HG03439 (cell line): ENCODE results near the gene EXOC6B.

ENCODE experiments used
- ATAC-seq: cut with Tn5 transposase; IDR thresholded peaks from one replicate; pipeline ENCODE4 v1.9.1; 2021; ENCODE audit warnings: mild to moderate bottlenecking, moderate library complexity; ENCODE audit not compliant: unreplicated experiment

The EXOC6B gene

DNA sequence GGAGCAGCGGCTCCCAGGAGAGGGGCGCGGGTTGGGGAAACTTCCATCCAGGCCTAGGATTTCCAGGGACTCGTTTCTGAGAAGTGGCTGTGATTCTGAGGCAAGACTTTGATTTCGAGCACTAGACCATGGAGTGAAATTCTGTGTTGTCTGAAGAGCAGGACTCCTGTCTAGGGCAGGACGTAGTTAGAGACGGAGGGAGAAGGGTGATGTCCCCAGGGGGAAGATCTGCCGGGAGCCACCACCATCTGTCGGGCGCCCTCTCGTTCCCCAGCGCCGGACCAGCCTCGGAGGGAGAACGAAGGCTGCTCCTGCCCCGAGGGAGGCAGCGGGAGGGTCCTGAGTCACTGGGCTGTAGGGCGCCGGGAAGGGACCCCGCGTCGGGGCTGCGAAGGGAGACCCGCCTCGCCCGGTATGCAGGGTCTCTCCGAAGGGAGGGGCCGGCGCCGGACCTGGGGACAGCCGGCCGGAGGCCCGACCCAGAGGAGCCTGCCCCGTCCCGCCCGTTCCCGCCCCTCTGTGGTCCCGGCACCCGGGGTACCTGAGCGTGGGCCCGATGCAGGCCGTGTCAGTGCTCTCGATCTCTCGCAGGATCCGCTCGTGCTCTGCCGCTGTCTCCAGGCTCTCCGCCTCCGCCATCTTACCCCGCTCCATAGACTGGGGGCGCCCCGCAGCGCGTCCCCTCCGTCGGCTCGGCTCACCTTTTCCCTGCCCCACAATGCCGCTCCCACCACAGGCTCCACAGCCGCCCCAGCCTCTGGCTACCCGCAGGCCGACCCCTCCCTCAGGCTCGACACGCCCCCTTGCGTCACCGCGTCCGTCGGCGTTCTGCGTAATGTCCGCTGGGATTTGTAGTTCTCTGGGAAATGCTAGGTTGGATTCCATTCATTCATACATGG, at the start of gene EXOC6B:
EXOC6B (minus strand) TSS at position 777 of the 899 bp plus-strand sequence.
- peak; percentile 93 for ATAC-seq

GRCh38 chr2:72871880-72872279, 46.0 kb upstream of the EXOC6B start:
- ATAC-seq, result no peak

GRCh38 chr2:72871060-72871459, 45.2 kb upstream of the EXOC6B start:
- ATAC-seq, result no peak

GRCh38 chr2:72864500-72864899, 38.7 kb upstream of the EXOC6B start:
- no peak for ATAC-seq

GRCh38 chr2:72863046-72863445, 37.2 kb upstream of the EXOC6B start:
- no peak for ATAC-seq

- ATAC-seq, result peak; percentile 91
These were observed 36.6 kb upstream of the EXOC6B start for GRCh38 chr2:72862239-72862988.

DNA sequence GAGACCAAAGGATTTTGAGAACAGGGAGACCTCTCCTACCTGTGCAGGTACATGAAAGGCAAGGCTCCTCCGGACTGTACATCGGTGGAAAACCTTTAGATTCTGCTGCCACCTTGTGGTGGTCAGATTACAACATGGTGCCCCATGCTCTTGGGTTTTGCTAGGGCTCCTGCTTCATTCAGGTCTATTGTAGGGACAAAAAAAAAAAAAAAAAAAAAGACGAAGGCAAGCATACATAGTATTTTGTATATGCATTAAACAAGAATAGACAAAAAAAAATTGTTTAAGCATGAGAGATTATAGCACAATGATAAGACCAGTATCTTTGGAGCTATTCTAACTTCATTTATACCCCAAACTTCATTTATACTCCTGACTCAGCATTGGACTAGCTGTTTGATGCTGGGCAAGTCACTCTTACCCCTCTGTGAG, 34.0 kb upstream of the EXOC6B start:
- ATAC-seq, result peak; percentile 67

DNA sequence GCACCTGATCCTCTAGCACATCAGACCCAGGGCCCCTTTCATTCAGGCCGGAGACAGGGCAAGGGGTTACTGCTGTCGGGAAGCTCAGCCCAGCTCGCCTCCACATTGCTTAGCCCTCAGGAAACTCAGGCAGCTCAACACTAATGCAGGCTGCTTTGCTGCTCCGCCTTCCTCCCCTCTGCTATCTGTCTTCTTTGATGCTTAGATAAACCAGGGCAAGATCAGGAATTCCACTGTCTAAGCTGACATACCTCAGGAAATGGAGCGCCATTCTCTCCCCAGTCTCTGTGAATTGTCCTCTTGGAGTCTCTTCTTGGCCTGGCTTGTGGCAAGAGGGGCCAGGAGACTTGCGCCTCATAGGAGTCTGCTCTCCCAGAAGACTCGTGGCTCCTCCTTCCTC, 25.5 kb upstream of the EXOC6B start:
- ATAC-seq, result no peak

- ATAC-seq, result no peak
These were observed 23.3 kb upstream of the EXOC6B start for GRCh38 chr2:72849138-72849462.

DNA sequence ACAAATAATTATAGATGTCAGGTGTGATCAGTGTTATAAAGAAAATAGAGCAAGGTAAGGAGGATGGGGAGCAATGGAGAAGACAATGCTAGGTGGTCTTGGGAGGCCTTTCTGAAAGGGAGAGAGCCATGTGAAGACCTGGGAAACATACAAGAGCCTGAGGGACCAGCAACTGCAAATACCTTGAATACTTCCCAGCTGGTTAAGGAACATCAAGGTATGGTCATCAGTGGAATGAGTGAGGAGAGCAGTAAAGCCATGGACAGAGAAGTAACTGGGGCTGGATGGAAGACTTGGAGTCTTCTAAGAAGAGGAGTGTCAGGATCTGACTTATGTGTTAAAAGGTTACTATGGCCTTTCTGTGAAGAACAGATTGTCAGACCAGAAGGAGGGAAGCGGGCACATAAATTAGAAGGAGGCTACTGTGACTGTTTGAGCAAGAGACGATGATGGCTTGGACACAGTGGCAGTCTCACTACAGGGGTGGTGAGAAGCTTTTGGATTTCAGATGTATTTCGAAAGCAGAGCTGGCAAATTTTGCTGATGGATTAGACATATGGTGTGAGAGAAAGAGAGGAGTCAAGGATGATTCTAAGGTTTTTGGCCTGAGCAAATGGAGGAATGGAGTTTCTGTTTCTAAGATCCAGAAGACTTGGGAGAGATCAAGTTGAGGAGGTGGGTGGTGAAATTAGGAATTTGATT, 22.8 kb upstream of the EXOC6B start:
- ATAC-seq, result no peak

DNA sequence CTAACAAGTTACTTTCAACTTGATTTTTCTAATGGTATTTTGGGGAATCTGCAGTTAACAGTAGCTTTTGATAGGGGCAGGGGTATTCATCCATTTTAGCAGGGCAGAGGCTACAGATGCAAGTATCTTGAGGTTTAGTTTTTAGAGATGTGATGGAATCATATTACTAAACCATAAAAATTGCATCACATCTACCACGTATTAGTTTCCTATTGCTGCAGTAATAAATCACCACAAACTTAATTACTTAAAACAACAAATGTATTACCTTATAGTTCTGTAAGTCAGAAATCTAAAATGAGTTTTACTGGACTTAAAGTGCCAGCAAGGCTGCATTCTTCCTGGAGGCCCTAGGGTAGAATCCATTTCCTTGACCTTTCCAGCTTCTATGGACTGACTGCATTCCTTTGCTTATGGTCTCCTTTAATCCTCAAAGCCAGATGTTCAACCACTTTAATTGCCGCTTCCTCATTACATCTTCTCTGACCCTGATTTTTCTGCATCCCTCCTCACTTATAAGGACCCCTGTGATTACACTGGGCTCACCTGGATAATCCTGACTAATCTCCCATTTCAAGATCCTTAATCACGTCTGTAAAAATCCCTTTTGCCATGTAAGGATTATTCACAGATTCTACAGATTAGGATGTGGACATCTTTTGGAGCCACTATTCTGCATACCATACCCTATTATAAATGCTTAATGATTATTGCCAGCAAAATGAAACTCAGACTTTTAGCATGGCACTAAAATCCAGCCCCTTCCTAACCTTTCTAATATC, 21.9 kb upstream of the EXOC6B start:
- ATAC-seq, result no peak

- ATAC-seq, result peak; percentile 97
These were observed 20.6 kb upstream of the EXOC6B start for GRCh38 chr2:72846171-72847095.

DNA sequence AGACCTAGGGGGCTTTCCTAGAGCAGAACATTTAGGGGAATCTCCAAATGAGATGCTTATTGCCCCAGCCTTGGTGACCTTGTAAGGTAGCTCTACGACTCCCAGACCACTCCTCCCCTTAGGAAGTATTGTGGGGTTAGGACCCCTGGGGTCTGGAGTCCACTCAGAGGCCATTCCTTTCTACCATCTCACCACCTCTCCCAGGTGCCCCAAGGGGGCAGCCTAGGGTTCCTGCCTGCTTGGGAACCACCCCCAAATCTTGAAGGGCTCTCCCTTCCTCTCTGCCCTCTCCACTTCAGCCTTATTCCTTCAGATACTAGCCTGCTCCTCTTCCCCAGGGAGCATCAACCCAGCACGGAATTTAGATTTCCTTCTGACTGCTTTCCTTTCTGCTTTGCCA, 17.5 kb upstream of the EXOC6B start:
- ATAC-seq, result no peak

DNA sequence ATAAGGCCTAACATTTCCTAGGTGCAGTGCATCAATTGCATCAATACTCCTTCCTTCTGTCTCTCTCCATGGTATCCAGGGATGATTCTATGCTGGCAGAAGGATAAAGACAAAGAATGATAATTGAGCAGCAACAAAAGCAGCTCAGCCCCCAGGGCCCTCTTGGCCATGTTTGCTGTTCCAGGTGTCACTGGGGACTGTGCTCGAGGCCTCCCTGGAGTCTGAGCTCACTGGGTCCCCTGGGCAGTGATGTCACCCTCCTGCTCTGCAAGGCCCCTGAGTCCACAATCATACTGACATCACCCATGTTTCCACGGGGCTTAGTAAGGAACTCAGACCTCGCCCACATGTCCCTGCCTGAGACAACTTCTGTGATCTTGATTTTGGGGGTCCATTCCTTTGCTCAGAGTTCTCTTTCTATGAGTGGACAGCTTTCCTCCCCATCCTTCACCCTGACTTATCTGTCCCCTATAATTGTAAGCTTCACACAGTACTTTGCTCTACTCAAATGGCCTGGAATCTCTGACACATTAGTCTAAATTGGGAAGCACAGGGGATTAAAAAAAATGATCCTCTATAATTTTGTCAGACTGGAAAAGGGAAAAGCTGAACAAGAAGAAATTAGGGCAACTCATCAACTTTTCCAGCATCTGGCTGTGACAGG, 15.8 kb upstream of the EXOC6B start:
- ATAC-seq, result no peak

GRCh38 chr2:72840066-72840465, 14.2 kb upstream of the EXOC6B start:
- ATAC-seq, result no peak

DNA sequence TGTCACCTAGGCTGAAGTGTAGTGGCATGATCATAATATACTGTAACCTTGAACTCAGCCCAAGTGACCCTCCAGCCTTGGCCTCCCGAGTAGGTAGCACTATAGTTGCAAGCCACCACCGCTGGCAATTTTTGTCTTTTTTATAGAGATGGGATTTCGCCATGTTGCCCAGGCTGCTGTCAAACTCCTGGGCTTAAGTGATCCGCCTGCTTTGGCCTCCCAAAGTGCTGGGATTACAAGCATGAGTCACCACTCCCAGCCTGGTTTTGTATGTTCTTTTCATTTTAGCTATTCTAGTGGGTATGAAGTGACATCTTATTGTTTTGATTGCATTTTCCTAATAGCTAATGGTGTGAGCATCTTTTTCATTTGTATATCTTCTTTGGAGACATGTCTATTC, 11.3 kb upstream of the EXOC6B start:
- no peak for ATAC-seq

DNA sequence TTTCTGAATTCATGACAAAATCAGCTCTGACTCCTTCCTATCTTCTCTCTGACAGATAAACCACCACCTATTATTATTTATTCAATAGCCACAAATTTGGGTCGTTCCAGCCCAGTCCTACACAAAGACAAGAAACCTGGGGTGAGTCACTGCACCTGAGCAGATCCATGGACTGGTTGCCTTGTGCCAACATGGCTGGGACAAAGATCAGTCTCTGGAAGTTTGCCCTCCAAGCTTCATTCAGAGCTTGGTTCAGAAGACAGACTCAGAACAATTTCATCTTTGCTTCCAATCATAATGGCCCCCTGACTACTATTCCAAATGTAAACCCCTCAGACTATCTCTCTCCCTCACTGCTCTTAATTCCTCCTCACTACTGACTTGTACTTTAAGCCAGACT, 9.6 kb upstream of the EXOC6B start:
- no peak for ATAC-seq

DNA sequence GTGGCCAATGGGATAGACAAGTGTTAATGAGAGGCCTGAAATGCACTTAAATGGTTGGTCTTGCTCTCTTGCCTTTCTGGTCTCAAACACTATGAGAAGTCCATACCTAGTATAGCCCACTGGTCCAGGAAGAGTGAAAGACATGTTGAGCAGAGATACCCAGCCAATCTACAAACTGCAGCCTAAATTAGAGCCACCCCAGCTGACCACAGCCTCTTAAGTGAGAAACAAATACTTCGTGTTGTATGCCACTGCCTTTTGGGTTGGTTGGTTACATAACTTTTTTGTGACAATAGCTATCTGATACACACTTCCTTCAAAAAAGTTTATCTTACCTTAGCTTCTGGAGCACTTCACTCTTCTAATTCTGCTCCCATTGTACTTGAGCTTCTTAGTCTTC, 8.8 kb upstream of the EXOC6B start:
- no peak for ATAC-seq

DNA sequence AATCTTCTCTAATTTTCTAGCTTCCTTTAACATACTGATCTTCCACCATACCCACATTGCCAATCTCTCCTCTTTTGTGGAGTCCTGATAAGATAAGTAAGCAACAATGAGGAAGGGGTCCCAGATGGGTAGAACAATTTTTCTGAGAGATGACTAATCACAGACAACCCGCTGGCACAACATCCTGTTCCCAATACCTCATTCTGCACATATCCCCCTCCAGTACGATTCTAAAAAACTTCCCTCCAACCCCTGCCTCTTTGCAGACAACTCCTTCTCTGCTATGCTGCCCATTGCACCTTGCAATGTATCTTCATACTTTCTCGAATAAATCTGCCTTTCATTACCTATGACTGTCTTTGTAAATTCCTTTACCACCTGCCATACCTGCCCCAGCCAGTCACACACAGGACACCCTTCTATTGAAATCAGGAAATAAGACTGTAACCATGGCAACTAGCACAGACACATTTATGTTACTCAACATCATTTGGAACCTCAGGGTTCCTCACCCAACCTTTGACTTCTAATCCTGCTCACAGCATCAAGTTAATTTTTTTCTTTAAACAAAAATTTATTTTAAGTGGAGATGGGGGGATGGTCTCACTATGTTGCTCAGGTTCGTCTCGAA, 7.4 kb upstream of the EXOC6B start:
- no peak for ATAC-seq
